GM19238 (cell line): ENCODE measurements around the gene SPACA9.

Experiments
- DNase-seq: peaks from one replicate; pipeline ENCODE4 v3.0.0; 2011; ENCODE audit warnings: low spot score; ENCODE audit not compliant: insufficient read length

SPACA9 gene

GRCh38 chr9:132894346-132894745, 15.6 kb downstream of the SPACA9 start:
- no peak for DNase-seq

- DNase-seq, result no peak
These were observed 16.5 kb downstream of the SPACA9 start for GRCh38 chr9:132894862-132895835.

- no peak for DNase-seq
These were observed 17.6 kb downstream of the SPACA9 start for GRCh38 chr9:132896264-132896663.

- DNase-seq, result no peak
These were observed 18.2 kb downstream of the SPACA9 start for GRCh38 chr9:132896906-132897305.

GRCh38 chr9:132898051-132898450, 19.4 kb downstream of the SPACA9 start:
- no peak for DNase-seq

GRCh38 chr9:132901858-132902831, 23.4 kb downstream of the SPACA9 start:
- peak; percentile 65 for DNase-seq

- no peak for DNase-seq
These were observed 25.1 kb downstream of the SPACA9 start for GRCh38 chr9:132903574-132904492.

- no peak for DNase-seq
These were observed 27.0 kb downstream of the SPACA9 start for GRCh38 chr9:132905726-132906125.

GRCh38 chr9:132908635-132909034, 29.9 kb downstream of the SPACA9 start:
- no peak for DNase-seq

- DNase-seq, result no peak
These were observed 30.6 kb downstream of the SPACA9 start for GRCh38 chr9:132909311-132909710.

- DNase-seq, result no peak
These were observed 31.7 kb downstream of the SPACA9 start for GRCh38 chr9:132910376-132910775.

- no peak for DNase-seq
These were observed 33.4 kb downstream of the SPACA9 start for GRCh38 chr9:132912131-132912530.

GRCh38 chr9:132914924-132915323, 36.2 kb downstream of the SPACA9 start:
- DNase-seq, result no peak

- DNase-seq, result no peak
These were observed 41.0 kb downstream of the SPACA9 start for GRCh38 chr9:132919614-132920268.

GRCh38 chr9:132923346-132923902, 44.7 kb downstream of the SPACA9 start:
- DNase-seq, result no peak

- DNase-seq, result no peak
These were observed 49.0 kb downstream of the SPACA9 start for GRCh38 chr9:132927704-132928103.

- DNase-seq, result no peak
These were observed 52.6 kb downstream of the SPACA9 start for GRCh38 chr9:132931178-132931735.

- no peak for DNase-seq
These were observed 56.3 kb downstream of the SPACA9 start for GRCh38 chr9:132935026-132935425.

GRCh38 chr9:132937463-132937901, 58.8 kb downstream of the SPACA9 start:
- DNase-seq, result no peak

GRCh38 chr9:132939169-132939568, 60.5 kb downstream of the SPACA9 start:
- DNase-seq, result no peak
